ENCODE results near the gene ZHX3. TPM values are rescaled to one million over a fixed set of nuclear protein-coding genes. Genes with fewer than 3 reads are reported as not detected.

ZHX3 gene
- total RNA-seq, 1 donor from 2014 or later: 9.1 TPM

GRCh38 chr20:41304002-41304401 is 13.5 kb downstream of the ZHX3 start:
- Mint-ChIP-seq H3K36me3 (ENCODE audit: insufficient read depth) (no peaks in the 10 kb centered on the region), H3K27ac (no peak overlapping the region), H3K27me3 (no peaks in the 10 kb centered on the region), H3K4me1 (ENCODE audit: low read depth) (no peaks in the 10 kb centered on the region), H3K4me3 (ENCODE audit: low read depth) (no peak overlapping the region), H3K9me3 (ENCODE audit: low read depth) (no peaks in the 10 kb centered on the region)
- TF ChIP-seq CTCF (IDR thresholded peaks at IDR 0.05; ENCODE audit: unreplicated experiment): no peak
- DNase-seq (ENCODE audit: low spot score, unreplicated experiment): no peak

GRCh38 chr20:41300886-41301285 is 16.6 kb downstream of the ZHX3 start:
- H3K27ac Mint-ChIP-seq: no peak overlapping the region
- no peaks in the 10 kb centered on the region for H3K27me3 Mint-ChIP-seq
- TF ChIP-seq CTCF (IDR thresholded peaks at IDR 0.05; ENCODE audit: unreplicated experiment): no peak
- H3K4me3 Mint-ChIP-seq (ENCODE audit: low read depth): no peak overlapping the region
- H3K36me3 Mint-ChIP-seq (ENCODE audit: insufficient read depth): no peaks in the 10 kb centered on the region
- no peaks in the 10 kb centered on the region for H3K9me3 Mint-ChIP-seq (ENCODE audit: low read depth)
- no peaks in the 10 kb centered on the region for H3K4me1 Mint-ChIP-seq (ENCODE audit: low read depth)
- DNase-seq (ENCODE audit: low spot score, unreplicated experiment): no peak

- Mint-ChIP-seq H3K4me1 (ENCODE audit: low read depth) (no peaks in the 10 kb centered on the region), H3K27ac (no peak overlapping the region), H3K4me3 (ENCODE audit: low read depth) (no peak overlapping the region), H3K27me3 (no peaks in the 10 kb centered on the region), H3K9me3 (ENCODE audit: low read depth) (no peaks in the 10 kb centered on the region), H3K36me3 (ENCODE audit: insufficient read depth) (no peaks in the 10 kb centered on the region)
- no peak for DNase-seq (ENCODE audit: low spot score, unreplicated experiment)
- no peak for TF ChIP-seq CTCF (IDR thresholded peaks at IDR 0.05; ENCODE audit: unreplicated experiment)
These were observed 17.1 kb downstream of the ZHX3 start for GRCh38 chr20:41300383-41300782.

GRCh38 chr20:41299899-41300298 is 17.6 kb downstream of the ZHX3 start:
- no peak for TF ChIP-seq CTCF (IDR thresholded peaks at IDR 0.05; ENCODE audit: unreplicated experiment)
- Mint-ChIP-seq H3K27me3 (no peaks in the 10 kb centered on the region), H3K4me3 (ENCODE audit: low read depth) (no peak overlapping the region)

GRCh38 chr20:41293269-41294037 is 24.1 kb downstream of the ZHX3 start:
- H3K4me1 Mint-ChIP-seq (ENCODE audit: low read depth): no peaks in the 10 kb centered on the region

More at GRCh38 chr20:41299899-41300298, 17.6 kb downstream of the ZHX3 start:
- Mint-ChIP-seq H3K4me1 (ENCODE audit: low read depth) (no peaks in the 10 kb centered on the region), H3K36me3 (ENCODE audit: insufficient read depth) (no peaks in the 10 kb centered on the region), H3K27ac (no peak overlapping the region), H3K9me3 (ENCODE audit: low read depth) (no peaks in the 10 kb centered on the region)
- DNase-seq (ENCODE audit: low spot score, unreplicated experiment): no peak

More at GRCh38 chr20:41293269-41294037, 24.1 kb downstream of the ZHX3 start:
- no peak for TF ChIP-seq CTCF (IDR thresholded peaks at IDR 0.05; ENCODE audit: unreplicated experiment)
- Mint-ChIP-seq H3K4me3 (ENCODE audit: low read depth) (no peak overlapping the region), H3K27me3 (no peaks in the 10 kb centered on the region), H3K9me3 (ENCODE audit: low read depth) (no peaks in the 10 kb centered on the region), H3K27ac (no peak overlapping the region), H3K36me3 (ENCODE audit: insufficient read depth) (no peaks in the 10 kb centered on the region)
- no peak for DNase-seq (ENCODE audit: low spot score, unreplicated experiment)

Measured in progenitor cell of endocrine pancreas (in vitro differentiated cells).